Measurements from ENCODE around the gene FAM98B.

The FAM98B gene

DNA sequence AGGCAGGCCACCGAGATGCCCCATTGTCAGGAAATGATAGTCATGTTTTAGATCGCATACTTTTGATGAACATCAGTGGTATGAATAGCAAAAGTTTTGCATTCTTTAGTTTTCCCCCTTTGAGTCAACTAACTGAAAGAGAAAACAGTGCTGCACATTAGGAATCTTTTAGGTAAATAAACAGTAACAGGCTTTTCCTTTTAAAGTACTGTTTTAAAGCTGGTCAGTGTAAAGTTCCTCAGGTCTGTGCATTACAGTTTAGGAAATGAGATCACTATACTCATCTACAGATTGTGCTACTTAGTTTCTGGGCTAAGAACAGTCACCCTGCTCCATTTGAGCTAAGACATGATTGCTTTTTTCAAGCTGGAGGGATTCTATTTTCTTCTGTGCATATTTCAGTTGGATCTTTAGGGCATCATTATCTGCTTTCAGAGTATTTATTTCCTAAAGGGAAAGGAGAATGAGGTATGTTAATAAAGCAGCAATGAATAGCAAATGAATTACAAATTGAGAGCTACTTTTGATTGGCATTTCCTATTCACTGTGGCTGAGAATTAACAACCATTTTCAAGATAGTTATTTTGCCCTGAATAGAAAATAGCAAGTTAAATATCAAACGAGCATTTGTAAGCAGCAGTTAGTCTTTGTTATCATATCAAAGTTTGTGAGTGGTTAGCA lies 36.5 kb downstream of the FAM98B start:
- Histone ChIP-seq H3K9me2 (replicated peaks; ENCODE audit: insufficient read depth, low read length) (no peaks in the 10 kb centered on the region), H3K4me2 (ENCODE audit: low read depth, low read length) (no peak overlapping the region), H3K36me3 (replicated peaks; ENCODE audit: insufficient read depth, low read length) (no peaks in the 10 kb centered on the region), H3K9me3 (replicated peaks; ENCODE audit: insufficient read depth, low read length) (no peaks in the 10 kb centered on the region), H3K27me3 (replicated peaks; ENCODE audit: insufficient read depth, low read length) (no peaks in the 10 kb centered on the region), H4K20me1 (ENCODE audit: insufficient read depth, low read length) (no peaks in the 10 kb centered on the region), H3K79me2 (ENCODE audit: low read length) (no peaks in the 10 kb centered on the region), H3K27ac (ENCODE audit: low read length) (no peak overlapping the region), H2AFZ (ENCODE audit: low read length) (no peak overlapping the region), H3K4me1 (ENCODE audit: low read length) (no peaks in the 10 kb centered on the region), H3K4me3 (ENCODE audit: low read length) (no peak overlapping the region), H3K9ac (ENCODE audit: low read length) (no peak overlapping the region), H3F3A (ENCODE audit: insufficient read depth, low read length) (no peaks in the 10 kb centered on the region)
- TF ChIP-seq, protein P1, sequence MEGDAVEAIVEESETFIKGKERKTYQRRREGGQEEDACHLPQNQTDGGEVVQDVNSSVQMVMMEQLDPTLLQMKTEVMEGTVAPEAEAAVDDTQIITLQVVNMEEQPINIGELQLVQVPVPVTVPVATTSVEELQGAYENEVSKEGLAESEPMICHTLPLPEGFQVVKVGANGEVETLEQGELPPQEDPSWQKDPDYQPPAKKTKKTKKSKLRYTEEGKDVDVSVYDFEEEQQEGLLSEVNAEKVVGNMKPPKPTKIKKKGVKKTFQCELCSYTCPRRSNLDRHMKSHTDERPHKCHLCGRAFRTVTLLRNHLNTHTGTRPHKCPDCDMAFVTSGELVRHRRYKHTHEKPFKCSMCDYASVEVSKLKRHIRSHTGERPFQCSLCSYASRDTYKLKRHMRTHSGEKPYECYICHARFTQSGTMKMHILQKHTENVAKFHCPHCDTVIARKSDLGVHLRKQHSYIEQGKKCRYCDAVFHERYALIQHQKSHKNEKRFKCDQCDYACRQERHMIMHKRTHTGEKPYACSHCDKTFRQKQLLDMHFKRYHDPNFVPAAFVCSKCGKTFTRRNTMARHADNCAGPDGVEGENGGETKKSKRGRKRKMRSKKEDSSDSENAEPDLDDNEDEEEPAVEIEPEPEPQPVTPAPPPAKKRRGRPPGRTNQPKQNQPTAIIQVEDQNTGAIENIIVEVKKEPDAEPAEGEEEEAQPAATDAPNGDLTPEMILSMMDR (IDR thresholded peaks at IDR 0.05; ENCODE audit: low read length) = no peak
- TF ChIP-seq EZH2phosphoT487 (IDR thresholded peaks at IDR 0.05; ENCODE audit: low read length) (no peak), EZH2 (optimal IDR thresholded peaks at IDR 0.05; ENCODE audit: low read depth, low read length) (no peak)
- no peak for DNase-seq

GRCh38 chr15:38496151-38496550 lies 42.2 kb downstream of the FAM98B start:
- no peaks in the 10 kb centered on the region for H3K9me3 ChIP-seq (replicated peaks; ENCODE audit: insufficient read depth, low read length)
- H3K36me3 ChIP-seq (replicated peaks; ENCODE audit: insufficient read depth, low read length) = no peaks in the 10 kb centered on the region
- no peaks in the 10 kb centered on the region for H4K20me1 ChIP-seq (ENCODE audit: insufficient read depth, low read length)
- no peak overlapping the region for H3K4me2 ChIP-seq (ENCODE audit: low read depth, low read length)
- H3K9ac ChIP-seq (ENCODE audit: low read length) = no peak overlapping the region
- H3K27ac ChIP-seq (ENCODE audit: low read length) = no peak overlapping the region
- H3K79me2 ChIP-seq (ENCODE audit: low read length) = no peaks in the 10 kb centered on the region
- no peaks in the 10 kb centered on the region for H3K27me3 ChIP-seq (replicated peaks; ENCODE audit: insufficient read depth, low read length)
- no peaks in the 10 kb centered on the region for H3K9me2 ChIP-seq (replicated peaks; ENCODE audit: insufficient read depth, low read length)
- H3K4me1 ChIP-seq (ENCODE audit: low read length) = no peaks in the 10 kb centered on the region
- DNase-seq = no peak
- no peak for TF ChIP-seq EZH2 (optimal IDR thresholded peaks at IDR 0.05; ENCODE audit: low read depth, low read length)
- TF ChIP-seq, protein P1 (IDR thresholded peaks at IDR 0.05; ENCODE audit: low read length) = no peak
- TF ChIP-seq EZH2phosphoT487 (IDR thresholded peaks at IDR 0.05; ENCODE audit: low read length) = no peak
- H2AFZ ChIP-seq (ENCODE audit: low read length) = no peak overlapping the region
- H3K4me3 ChIP-seq (ENCODE audit: low read length) = no peak overlapping the region
- no peaks in the 10 kb centered on the region for H3F3A ChIP-seq (ENCODE audit: insufficient read depth, low read length)

DNA sequence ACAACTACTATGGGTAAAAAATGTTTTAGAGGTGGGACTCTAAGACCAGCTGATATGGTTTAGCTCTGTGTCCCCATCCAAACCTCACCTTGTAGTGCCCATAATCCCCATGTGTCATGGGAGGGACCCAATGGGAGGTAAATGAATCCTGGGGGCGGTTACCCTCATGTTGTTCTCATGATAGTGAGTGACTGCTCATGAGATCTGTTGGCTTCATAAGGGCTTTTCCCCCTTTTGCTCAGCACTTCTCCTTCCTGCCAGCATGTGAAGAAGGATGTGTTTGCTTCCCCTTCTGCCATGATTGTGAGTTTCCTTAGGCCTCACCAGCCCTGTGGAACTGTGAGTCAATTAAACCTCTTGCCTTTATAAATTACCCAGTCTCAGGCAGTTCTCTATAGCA lies 45.7 kb downstream of the FAM98B start:
- no peak for TF ChIP-seq EZH2 (optimal IDR thresholded peaks at IDR 0.05; ENCODE audit: low read depth, low read length)
- TF ChIP-seq, protein P1 (IDR thresholded peaks at IDR 0.05; ENCODE audit: low read length) = no peak
- TF ChIP-seq EZH2phosphoT487 (IDR thresholded peaks at IDR 0.05; ENCODE audit: low read length) = no peak
- Histone ChIP-seq H2AFZ (ENCODE audit: low read length) (no peak overlapping the region), H3K27ac (ENCODE audit: low read length) (no peak overlapping the region)

More for the DNA sequence above, 45.7 kb downstream of the FAM98B start:
- Histone ChIP-seq H4K20me1 (ENCODE audit: insufficient read depth, low read length) (no peaks in the 10 kb centered on the region), H3K79me2 (ENCODE audit: low read length) (no peaks in the 10 kb centered on the region), H3K9me2 (replicated peaks; ENCODE audit: insufficient read depth, low read length) (no peaks in the 10 kb centered on the region), H3K27me3 (replicated peaks; ENCODE audit: insufficient read depth, low read length) (no peaks in the 10 kb centered on the region), H3F3A (ENCODE audit: insufficient read depth, low read length) (no peaks in the 10 kb centered on the region), H3K4me3 (ENCODE audit: low read length) (no peak overlapping the region), H3K4me2 (ENCODE audit: low read depth, low read length) (no peak overlapping the region), H3K4me1 (ENCODE audit: low read length) (no peaks in the 10 kb centered on the region), H3K9me3 (replicated peaks; ENCODE audit: insufficient read depth, low read length) (no peaks in the 10 kb centered on the region), H3K36me3 (replicated peaks; ENCODE audit: insufficient read depth, low read length) (no peaks in the 10 kb centered on the region), H3K9ac (ENCODE audit: low read length) (no peak overlapping the region)
- no peak for DNase-seq

Measured in MM.1S (cell line).